Activated CD4-positive, CD25-positive, alpha-beta regulatory T cell treated with anti-CD3 and anti-CD28 coated beads, Interleukin-2, amount 50 U/mL, for 72 hours (primary cell): Measurements from ENCODE around the gene UBE2E2.

Experiments used
- DNase-seq: peaks from one replicate; pipeline ENCODE4 v3.0.0; 2021

Gene UBE2E2

DNA sequence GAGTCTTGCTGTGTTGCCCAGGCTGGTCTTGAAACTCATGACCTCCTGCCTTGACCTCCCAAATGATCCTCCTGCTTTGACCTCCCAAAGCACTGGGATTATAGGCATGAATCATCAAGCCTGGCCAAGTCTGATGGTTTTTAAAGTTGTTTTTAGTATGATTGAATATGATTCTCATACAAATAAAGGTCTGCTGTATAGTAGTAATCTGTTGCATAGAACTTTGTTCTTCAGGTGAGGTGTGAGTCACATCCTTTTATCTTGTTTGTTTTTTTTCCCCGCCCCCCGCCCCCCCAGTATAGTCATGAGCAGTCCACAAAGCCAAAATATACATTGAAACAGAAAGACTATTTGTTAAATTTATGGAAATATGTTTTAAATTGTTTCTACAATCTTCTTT is 39.0 kb downstream of the UBE2E2 start:
- no peak for DNase-seq

DNA sequence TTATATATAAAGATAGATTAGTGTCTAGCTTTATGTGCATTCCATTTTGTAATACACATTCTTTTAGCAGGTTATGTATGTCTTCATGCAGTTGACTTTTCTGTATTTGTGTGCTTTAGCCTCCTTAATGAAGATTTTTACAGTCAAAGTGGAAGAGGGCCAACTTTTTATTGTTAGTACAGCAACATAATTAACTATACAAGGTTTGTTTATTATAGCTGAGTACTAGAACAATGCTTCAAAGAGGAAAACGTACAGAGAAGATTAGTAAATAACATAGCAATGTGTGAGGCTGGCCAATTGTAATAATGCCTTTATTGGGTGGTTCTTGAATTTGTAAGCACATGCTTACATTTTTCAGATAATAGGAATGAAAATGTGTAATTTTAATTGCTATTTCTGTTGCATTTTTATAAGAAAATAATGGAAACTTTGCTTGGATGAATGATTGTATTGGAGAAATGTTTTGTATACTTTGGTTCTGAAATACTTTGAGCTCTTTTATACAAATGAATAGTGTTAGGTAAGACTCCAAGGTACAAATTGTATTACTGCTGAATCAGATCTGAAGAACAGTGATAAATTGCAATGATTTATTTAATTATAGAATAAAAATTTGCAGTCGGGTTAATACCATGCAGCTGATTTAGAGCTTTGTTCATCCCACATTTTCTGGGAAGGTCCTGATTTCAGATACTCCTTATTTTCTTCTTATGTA is 41.4 kb downstream of the UBE2E2 start:
- no peak for DNase-seq

DNA sequence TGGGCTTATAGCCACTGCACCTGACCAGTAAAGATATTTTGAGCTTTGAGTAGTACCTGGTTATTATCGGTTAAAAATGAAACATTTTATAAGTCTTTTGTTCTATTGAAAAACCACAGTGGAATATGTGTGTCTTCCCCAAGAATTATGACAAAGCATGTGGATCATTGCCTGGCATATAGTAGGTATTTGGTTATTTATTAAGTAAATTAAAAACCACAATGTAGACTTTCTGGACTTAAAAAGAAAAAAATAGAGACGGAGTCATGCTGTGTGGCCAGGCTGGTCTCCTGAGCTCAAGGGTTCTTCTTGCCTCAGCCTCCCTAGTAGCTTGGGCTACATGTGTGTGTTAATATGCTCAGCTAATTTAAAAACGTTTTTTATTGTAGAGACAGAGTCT is 43.5 kb downstream of the UBE2E2 start:
- no peak for DNase-seq

DNA sequence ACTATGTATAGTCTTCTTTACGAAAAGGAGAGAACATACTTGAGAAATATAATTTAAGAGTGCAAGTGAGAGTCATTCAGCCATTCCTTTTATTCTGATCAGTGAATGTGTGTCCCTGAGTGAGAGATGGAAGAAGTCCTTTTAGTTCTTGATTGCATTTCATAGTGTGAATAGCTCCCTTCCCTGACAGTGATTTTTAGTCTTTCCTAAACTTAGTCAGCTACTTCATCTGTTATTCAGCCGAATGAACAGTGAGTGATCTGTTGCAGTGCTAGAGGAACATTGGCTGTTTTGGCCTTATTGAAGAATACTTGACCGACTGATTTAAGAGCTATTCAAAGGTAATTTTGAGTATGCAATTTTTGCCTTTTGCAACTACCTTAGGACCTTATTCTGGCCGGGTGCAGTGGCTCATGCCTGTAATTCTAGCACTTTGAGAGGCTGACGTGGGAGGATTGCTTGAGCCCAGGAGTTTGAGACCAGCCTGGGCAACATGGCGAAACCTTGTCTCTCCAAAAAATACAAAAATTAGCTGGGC is 45.5 kb downstream of the UBE2E2 start:
- no peak for DNase-seq

DNA sequence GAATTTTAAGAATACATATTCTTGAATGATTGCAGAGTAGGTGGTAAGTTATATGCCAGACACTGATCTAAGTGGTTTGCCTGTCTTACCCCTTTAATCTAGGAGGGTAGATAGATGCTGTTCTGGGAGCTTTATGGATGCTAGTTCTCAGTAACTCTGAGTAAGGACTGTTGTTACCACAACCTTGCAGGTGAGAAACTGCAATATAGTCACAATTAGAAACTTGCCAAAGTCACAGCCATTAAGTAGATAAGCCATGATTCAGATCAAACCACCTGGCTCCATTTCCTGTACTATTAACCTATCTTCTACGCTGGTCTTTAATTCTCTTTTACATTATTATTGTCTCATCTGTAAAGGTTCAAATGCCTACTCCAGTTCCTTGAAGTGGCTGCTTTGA is 46.8 kb downstream of the UBE2E2 start:
- DNase-seq: no peak

DNA sequence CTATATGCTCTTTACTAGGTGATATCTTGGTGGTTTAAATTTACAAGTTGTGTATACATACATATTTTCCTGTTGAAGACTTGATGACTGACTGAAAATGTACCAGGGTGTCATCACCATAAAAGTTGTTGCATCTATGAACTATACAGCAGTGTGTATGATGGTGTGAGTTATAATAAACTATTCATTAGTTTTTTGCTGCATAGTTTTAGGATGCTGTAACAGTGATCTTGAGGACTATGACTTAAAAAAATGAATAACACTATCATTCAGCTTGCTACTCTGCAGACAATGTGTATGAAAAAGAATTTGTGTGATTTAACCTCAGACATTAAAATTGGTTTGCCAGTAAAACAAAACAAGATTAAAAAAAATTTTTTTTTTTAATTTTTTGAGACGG is 49.0 kb downstream of the UBE2E2 start:
- DNase-seq: no peak

DNA sequence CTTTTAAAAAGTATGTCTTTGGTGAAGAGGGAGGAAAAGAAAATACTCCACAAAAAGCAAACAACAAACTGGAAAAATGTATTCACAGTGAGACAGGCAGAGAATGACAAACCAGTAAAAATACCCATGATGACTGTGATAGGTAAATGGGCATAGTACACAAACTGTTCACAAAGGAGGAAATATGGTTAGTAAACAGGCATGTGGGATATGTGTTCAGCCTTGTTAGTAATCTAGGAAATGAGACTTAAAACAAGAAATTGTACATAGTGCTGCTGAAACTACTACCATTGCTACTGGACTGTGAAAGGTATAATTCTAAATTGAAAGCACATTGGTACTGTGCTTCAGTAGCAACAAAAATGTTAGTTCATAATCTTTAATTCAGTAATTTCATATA is 50.1 kb downstream of the UBE2E2 start:
- DNase-seq: no peak

DNA sequence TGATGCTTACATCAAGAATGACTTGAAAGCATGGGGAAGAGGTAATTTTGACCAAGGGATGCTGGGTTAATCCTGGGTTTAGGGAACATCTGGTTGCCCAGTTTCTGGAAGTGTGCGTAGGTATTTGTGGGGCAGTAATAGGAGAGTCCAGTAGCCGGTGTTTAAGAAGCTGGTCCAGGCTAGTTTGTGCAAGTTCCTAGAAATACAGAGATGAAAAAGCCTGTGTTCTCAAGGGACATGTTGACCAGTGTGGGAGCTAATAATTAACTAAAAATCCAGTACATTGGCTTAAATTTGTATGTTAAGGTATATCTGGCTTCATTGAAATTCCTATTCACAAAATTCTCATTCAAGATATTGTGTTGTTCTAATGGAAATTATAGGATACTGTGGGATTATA is 51.2 kb downstream of the UBE2E2 start:
- no peak for DNase-seq

DNA sequence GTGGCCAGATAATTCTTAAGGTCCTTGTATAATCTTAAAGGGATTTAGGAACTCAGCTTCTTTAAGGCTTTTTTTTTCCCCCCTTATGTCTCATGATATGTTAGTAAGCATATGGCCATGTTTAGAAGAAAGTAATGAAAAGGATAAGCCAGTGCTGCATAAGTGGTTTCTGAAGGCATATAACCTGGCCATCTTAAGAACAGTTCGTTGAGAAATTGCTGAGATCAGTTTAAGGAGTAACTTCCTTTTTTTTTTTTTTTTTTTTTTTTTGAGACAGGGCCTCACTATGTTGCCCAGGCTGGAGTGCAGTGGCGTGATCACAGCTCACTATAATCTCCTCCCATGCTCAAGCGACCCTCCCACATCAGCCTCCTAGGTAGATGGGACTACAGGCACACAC is 51.7 kb downstream of the UBE2E2 start:
- DNase-seq: no peak

DNA sequence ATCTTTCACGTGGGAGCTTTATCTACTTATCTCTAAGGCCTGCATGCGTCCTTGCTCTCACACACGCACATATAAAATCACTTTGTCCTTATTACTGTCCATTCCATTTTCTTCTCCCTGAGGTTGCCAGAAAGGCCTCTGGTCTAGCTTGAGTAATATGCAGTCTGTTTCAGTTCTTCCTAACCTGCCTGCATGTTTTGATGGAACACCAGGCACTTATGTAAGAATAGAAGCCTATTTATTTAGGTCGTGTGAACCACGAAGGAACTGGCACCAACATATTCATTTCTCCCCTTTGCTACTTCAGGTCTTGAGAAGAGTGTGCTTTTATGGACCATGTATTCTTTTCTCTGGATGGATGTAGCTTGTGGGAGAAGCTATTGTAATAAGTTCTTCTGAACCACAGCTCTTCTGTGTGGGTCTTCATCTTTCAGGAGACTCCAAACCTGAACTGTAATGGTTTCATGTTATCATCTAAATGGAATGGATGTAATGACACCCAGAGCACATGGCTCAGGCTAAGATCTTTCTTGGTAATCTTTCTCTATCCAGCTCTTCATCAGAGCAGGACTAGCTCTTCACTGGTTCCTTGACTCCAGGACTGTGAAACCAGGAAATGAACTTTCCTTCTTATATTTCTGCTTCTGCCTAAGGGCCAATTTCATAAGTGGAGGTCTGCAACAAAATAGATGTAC is 53.8 kb downstream of the UBE2E2 start:
- DNase-seq: no peak

DNA sequence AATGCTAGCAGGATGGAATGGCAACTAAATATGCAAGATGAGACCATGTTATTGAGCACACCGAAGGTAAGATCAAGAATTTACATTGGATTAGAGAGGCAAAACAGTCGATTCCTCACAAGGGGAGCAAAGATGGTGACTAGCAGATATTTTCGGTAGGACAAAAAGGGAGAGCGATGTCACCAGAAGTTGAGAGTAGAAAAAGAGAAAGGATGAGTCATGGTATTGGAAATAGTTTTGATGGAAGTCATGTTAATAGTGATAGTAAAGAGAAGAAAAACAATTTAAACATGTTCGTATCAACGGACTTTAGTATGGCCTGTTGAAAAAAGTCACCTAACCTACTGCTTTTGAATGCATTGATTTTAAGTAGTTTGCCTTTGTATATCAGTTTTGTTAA is 55.0 kb downstream of the UBE2E2 start:
- no peak for DNase-seq

DNA sequence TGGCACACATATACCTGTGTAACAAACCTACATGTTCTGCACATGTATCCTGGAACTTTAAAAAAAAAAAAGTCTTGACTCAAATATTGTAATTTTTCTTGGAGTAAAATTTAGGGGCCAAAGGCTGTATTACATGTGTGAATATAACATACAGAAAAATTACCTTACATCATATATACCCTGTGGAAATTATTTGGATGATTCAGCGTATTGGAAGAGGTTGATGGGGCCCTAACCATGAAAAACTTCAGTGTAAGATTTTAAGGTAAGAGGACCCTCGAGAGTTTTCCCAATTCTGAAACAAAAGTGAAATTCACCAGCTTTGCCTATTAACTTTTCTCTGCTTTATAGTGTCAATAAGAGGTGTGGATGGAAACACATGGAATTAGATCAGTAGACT is 56.4 kb downstream of the UBE2E2 start:
- DNase-seq: no peak

DNA sequence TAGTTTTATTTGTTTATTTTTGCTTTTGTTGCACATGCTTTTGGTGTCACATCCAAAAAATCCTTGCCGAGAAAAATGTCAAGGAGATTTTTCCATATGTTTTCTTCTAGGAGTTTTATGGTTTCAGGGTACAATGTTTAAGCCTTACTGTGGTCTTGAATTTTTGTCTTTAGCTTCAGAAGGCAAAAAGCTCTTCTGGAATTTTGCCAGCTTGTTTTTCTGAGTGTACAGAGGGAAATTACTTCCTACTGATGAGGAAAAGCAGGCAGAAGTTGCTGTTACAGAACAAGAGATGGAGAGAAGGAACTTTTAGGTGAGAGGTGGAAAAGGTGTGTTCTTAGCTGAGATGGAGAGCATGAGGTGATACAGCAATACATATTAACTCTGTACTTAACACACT is 59.6 kb downstream of the UBE2E2 start:
- no peak for DNase-seq

DNA sequence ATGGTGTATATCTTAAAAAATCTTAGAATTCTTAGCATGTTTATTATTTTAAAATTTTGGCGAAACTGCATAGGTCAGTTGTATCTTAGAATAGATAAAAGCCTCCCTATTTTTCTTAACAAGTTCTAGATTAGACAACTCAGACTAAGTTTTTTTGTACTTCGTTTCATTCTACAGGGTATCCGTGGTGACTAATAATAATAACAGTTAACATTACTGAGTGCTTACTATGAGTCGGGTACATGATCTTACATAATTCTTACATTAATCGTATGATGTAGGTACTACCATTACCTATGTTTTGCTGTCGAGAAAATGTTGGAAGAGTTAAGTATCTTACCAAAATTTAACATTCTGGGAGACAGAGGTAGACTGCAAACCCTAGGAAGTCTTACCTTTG is 60.7 kb downstream of the UBE2E2 start:
- DNase-seq: no peak

DNA sequence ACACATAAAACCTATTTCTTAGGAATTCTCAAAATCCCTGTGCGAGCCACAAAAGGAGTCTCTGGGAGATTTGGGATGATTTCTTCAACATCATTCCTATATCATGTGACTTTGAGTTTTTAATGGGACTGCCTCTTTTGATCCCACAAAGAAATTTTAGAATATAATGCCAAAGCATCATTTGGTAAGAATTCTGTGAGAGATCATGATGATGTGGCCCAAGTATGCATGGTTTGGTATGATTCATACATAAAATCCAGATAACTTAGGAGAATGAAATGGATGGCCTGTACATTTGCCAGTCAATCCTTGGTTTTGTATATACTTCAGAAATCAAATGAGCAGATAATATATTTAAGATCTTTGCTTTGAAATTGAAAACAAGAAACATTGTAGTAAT is 61.3 kb downstream of the UBE2E2 start:
- DNase-seq: no peak

DNA sequence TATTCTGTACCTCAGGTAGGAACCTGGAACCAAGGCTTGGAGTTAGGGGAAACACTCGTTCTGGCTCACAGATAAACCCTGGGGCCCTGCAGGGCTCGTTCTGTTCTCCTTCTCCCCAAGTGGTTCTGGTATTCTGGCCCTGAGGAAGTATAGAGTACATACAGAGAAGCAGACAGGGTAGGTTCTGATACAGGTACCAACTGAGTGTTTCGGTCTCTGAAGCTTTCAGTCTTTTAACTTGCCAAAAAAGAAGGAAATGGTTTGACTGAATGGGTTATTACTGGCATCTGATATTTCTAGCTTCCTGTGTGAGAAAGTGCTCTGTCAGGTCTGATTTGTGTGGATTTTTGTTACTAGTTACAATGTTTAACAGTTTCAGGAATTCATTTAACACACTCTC is 67.3 kb downstream of the UBE2E2 start:
- DNase-seq: no peak

DNA sequence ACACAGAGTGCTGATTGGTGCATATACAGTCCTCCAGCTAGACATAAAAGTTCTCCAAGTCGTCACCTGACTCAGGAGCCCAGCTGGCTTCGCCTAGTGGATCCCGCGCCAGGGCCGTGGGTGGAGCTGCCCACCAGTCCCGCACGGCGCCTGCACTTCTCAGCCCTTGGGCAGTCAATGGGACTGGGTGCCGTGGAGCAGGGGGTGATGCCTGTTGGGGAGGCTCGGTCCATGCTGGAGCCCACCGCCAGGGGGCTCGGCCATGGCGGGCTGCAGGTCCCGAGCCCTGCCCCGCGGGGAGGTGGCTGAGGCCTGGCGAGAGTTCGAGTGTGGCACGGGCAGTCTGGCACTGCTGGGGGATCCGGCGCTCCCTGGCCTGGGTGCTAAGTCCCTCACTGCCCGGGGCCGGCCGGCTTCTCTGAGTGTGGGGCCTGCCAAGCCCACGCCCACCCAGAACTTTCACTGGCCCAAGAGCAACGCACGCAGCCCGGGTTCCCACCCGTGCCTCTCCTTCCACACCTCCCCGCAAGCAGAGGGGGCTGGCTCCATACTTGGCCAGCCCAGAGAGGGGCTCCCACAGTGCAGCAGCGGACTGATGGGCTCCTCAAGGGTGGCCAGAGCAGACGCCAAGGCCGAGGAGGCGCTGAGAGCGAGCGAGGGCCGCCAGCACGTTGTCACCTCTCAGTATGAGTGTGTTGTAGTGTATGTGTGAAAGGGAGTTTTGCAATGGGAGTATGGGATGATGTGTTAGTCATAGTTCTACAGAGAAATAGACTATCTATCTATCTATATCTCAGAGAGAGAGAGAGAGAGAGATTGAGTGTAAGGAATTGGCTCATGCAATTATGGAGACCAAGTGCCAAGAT is 69.0 kb downstream of the UBE2E2 start:
- no peak for DNase-seq

DNA sequence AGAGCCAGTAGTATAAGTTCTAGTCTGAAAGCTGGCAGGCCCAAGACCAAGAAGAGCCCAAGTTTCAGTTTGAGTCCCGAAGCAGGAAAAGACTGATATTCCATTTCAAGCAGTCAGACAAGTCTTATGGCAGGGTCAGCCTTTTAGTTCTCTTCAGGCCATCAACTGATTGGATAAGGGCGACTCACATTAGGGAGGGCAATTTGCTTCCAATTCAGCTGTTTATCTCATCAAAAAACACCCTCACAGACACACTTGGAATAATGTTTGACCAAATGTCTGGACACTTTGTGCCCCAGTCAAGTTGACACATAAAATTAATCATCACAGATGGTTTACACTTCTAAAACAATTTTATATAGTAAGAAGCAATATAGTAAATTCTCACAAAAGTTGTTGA is 69.7 kb downstream of the UBE2E2 start:
- no peak for DNase-seq

DNA sequence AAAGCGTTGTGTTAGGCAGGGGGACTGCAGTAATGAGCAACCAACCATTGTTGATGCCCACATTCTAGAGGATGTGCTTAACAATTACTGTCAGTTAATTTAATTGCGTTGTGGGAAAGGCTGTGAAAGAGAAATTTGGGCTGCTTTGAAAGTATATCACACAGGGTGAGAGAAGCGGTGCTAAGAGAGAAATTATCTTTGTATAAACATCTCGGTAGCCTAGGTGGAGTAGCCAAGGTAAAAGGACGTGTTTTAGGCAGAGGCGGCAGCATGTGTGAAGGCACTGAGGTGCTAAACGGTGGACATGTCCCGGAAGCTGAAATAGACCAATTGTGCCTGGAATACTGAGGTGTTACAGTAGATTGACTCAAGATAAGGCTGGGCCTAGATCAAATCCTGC is 71.9 kb downstream of the UBE2E2 start:
- DNase-seq: no peak

DNA sequence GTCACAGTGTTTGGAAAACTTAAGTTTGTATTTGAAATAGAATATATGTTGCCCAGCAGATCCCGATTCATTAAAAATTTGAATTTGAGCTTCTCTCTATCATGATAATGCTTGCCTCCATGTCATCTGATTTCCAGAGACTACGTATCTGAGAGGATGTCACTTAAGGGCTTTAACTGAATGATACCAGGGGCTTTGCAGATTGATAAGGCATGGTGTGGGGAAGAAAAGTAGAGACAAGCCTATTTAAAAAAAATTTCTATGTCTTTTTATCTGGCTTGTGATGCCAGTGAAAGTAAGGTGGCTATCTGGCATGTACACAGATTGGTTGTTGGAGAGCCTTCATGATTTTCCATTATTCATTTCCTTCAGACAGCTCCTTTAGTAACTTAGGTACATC is 72.7 kb downstream of the UBE2E2 start:
- DNase-seq: no peak

DNA sequence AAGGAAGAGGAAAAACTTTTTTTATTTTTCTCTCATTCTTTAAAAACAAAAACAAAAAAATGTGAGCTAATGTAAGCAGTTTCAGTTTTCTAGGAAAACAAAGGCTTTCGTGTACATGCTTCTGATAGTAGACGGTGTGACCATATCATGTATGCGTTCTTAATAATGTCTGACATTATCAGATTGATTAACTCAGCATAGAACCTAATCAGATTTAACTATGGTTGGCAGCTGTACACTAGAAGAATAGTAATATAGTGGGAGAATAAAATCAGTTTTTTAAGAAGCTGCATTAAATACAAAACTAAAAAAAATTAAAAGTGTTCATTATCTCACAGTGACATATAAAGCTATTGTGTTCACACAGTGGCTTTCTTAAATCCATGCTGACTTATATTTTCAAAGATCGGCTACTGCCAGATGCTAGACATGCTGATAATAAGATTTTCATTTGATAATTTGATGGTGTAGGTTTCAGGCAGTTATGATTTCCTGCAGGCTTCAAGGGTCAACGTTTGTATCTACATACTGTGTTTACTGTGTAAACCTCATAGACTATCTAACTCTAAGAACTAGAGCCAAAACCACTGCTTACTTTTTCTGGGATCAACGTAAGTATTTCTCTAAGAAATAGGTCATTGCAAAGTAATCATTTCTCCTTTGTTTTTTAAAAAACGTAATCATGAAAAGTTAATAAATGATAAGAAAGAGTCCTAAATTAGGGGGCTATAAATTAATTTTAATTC is 74.0 kb downstream of the UBE2E2 start:
- DNase-seq: no peak

DNA sequence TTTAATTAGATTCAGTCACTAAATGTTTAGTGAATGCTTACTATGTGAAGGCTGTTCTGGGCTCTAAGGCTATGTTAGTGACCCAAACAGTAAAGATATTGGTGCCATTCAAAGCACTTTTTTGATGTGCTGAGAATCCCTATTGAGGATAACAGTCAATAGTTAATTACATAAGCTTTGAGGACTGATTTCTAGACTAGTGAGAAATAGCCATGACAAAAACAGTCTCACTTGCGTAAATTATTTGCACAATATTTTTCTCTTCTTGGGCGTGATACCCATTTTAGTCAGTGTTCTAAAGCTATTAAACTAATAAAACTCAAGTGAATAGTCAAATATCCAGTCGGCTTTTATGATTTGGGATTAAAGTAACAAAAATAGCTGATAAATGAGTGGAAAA is 74.6 kb downstream of the UBE2E2 start:
- no peak for DNase-seq

DNA sequence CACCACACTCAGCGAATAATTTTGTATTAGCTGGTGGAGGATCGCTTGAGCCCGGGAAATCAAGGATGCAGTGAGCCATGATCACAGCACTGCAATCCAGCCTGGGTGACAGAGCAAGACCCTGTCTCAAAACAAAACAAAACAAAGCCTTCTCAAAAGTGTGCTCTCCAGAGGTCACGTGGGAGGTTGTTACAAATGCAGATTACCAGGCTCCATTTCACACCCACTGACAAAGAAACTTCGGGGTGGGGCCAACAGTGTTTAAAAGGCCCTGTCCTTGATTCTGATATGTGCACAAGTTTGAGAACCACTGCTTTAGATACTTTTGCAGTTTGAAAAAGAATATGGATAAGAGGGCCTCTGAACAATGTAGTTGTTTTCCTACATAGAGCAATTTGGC is 80.5 kb downstream of the UBE2E2 start:
- DNase-seq: no peak
